Breast epithelium (tissue), 3 donors: Measurements from ENCODE around the gene CD200R1L.

ENCODE experiments used
- CTCF ChIP-seq, 3 donors: fragments of 450-650 bp; IDR thresholded peaks; one replicate each; pipeline ENCODE4 v1.5.1; 2016 to 2017; ENCODE audit warnings: antibody characterized with exemption in 3 of 3, mild to moderate bottlenecking in 3 of 3, moderate library complexity in 3 of 3
- POLR2A ChIP-seq: fragments of 450-650 bp; IDR thresholded peaks from one replicate; pipeline ENCODE4 v1.6.1; 2016; ENCODE audit warnings: antibody characterized with exemption, mild to moderate bottlenecking, moderate library complexity
- POLR2AphosphoS5 ChIP-seq, 3 donors: sonication (generic); formaldehyde crosslinking; IDR thresholded peaks; one replicate each; pipeline ENCODE4 v1.6.1; 2017; ENCODE audit warnings: antibody characterized with exemption in 3 of 3

- TF ChIP-seq CTCF (IDR thresholded peaks at IDR 0.05) (no peak), POLR2AphosphoS5 (IDR thresholded peaks at IDR 0.05) (no peak), POLR2A (no peak)
Measured at GRCh38 chr3:112785321-112786001, 61.2 kb downstream of the CD200R1L start.
